ENCODE results near the gene MVB12B.

GRCh38 chr9:126383406-126384046, 56.9 kb downstream of the MVB12B start:
- TF ChIP-seq CTCF (IDR thresholded peaks at IDR 0.05; ENCODE audit: poor library complexity, severe bottlenecking) (no peak), REST (IDR thresholded peaks at IDR 0.05; ENCODE audit: borderline replicate concordance) (no peak), EP300 (conservative IDR thresholded peaks at IDR 0.05; ENCODE audit: poor library complexity, severe bottlenecking) (no peak), SMC3 (conservative IDR thresholded peaks at IDR 0.05; ENCODE audit: poor library complexity) (no peak), EZH2 (IDR thresholded peaks at IDR 0.05; ENCODE audit: borderline replicate concordance, insufficient read depth, low read length, poor library complexity, severe bottlenecking) (no peak), MXI1 (conservative IDR thresholded peaks at IDR 0.05; ENCODE audit: poor library complexity, severe bottlenecking) (no peak), TAF1 (IDR thresholded peaks at IDR 0.05; ENCODE audit: low read depth) (no peak), POLR2AphosphoS5 (IDR thresholded peaks at IDR 0.05) (no peak)
